GM19239 (cell line): ENCODE results near the gene IRS1.

Experiments used
- DNase-seq: peaks from one replicate; pipeline ENCODE4 v3.0.0; 2011; ENCODE audit warnings: low spot score; ENCODE audit not compliant: insufficient read length
- FAIRE-seq: peaks from 2 replicates; lab custom pipeline; 2011; peaks lifted over from hg19 to GRCh38; lab: Jason Lieb, UNC

The IRS1 gene

GRCh38 chr2:226791487-226792081 lies 8.0 kb downstream of the IRS1 start:
- DNase-seq (peak; percentile 95), FAIRE-seq (no peak)

DNA sequence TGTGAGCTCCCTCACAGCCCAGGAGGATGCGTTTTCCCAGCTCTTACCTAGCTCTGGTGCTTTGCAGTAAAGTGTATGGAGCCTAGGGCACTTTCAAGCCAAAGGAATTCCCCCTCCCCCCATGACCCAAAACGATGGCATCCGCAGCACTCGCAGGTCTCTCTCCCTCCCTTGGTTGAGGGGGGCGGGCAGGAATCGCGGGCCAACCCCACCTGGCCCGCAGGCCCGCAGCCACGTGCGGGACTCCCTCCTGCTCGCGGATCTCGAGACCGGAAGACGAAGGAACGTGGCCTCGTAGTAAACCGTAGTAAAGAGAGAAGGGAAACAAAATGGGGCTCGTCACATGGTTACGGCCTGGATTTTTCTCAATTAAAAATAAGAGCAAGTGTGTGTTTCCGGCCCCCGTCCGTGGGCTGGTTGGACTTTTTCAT lies 8.5 kb downstream of the IRS1 start:
- FAIRE-seq (peak; percentile 82), DNase-seq (no peak)

DNA sequence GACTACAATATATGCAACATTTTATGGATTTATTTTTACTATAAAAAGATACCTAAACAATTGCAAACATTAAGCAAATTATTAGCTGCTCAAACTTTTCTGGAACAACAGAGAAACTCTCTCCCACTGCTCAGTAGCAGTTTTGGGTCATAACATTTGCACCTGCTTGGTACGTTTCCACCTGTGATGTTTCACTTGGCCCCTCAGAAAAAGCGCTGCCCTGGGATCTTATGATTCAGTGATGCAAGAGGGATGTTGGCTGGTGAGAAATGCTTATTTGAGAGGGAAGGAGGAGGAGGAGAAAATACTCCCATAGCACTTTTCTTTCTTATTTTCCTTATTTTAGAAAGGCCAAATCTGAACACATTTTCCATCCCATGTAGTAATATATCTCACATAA lies 9.2 kb downstream of the IRS1 start:
- FAIRE-seq (peak; percentile 57), DNase-seq (no peak)

DNA sequence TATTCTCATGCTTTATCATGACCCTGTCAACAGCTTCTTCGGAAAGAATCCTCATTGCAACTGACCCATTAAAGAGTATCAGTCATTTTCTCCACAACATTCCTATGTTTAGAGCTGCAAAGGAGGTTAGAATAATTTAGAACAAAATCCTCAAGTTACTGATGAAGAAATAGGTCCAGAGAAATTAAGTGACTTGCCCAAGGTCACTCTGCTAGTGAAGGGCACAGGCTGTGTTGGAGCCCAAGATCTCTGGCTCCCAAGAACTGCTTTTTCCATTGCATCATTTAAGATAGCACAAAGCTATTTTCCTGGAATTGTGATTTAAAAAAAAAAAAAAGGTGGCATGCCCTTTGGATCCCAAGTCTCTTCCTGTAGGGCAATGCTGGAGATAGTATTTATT lies 9.6 kb downstream of the IRS1 start:
- DNase-seq: no peak
- peak; percentile 56 for FAIRE-seq

DNA sequence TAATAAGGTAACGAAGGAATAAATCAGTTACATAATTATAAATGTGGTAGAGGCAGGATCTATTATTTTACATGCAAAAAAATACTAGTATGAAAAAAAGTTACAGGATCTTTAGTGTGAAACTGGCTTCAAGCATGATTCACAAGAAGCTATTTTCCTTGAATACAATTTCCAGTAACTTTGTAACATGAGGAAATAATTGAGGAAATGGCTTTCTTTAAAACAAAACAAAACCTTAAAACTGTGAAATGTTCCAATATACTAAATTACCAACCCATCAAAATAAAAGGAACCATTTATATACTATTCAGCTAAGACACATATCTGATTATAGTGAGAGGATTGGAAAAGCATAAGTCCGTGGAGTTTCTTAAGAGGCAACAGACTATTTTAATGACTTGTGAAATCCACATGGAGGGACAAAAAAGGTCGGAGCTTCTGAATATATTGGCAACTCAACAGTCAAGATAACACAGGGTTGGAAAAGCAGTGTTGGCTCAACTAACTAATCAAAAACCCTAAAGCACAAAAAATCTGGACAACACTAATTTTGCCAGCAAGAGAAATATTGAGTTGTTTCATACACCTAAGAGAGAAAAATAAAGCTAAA lies 10.6 kb downstream of the IRS1 start:
- FAIRE-seq (peak; percentile 8), DNase-seq (no peak)

- DNase-seq: no peak
- FAIRE-seq: no peak
These were observed 11.6 kb downstream of the IRS1 start for GRCh38 chr2:226788064-226788463.

DNA sequence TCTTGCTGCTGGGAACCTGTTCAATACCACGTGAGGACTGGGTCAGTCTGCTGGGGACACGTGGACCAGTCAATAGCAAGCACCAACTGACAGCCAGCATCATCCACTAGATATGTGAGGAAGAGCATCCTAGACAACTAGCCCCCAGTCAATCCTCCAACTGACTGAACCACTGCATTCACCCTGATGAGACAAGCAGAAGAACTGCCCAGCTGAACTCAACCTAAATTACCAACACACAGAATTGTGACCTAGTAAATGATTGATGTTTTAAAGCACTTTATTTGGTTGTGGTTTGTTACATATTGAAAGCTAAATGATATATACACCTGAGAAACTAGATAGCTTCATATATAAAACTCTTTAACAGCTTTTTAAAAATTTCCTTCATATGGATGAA lies 15.7 kb downstream of the IRS1 start:
- no peak for DNase-seq
- no peak for FAIRE-seq

DNA sequence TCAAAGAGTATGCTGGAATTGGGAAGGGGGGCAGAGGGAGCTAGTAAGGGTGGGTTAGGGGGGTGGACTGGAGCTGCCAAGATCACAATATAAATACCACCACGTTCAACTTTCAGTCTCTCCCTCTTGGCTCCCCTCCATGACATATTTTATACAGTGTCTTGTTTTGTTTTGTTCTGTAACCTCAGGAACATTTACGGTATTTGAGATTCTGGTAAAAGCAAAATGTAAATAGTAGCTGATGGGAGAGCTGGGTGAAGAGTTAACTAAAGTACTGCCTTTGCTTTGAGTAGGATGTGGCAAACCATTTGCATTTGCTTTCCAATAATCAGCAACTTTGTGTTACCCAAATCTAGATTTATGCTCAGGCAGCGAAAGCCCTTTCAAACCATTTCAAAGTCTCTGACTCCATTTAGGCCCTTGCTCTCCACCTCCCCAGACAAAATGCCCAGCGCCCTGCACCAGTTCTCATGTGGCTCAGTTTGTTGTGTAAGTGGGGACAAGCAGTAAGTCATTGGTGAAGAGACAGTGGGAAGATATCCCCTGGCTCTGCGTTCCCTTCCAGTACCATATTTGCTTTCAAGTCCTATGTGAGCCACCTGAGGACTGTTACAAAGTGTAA lies 17.4 kb downstream of the IRS1 start:
- FAIRE-seq (no peak), DNase-seq (no peak)

- no peak for FAIRE-seq
- no peak for DNase-seq
These were observed 19.2 kb downstream of the IRS1 start for GRCh38 chr2:226780431-226780830.

GRCh38 chr2:226777611-226778010 lies 22.0 kb downstream of the IRS1 start:
- FAIRE-seq (no peak), DNase-seq (no peak)

DNA sequence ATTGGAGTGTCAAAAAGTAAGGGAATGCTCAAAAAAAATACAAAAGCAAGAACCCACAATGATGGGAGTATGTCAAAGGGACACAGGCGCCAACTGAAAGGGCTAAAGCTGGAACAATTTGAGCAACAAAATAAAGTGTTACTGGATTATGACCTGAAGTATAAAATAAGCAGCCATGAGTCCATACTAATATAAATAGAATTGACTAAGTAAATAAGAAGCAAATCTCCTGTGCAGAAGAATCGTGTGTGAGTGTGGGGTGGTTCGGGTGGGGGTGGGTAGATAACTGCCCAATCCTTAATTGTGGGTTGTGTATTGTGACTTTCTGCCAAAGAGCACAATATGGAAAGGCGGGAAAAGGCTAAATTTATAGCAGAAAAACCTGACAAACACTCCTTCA lies 23.5 kb downstream of the IRS1 start:
- DNase-seq: no peak
- peak; percentile 40 for FAIRE-seq

GRCh38 chr2:226775032-226775509 lies 24.5 kb downstream of the IRS1 start:
- DNase-seq (no peak), FAIRE-seq (no peak)

- FAIRE-seq (no peak), DNase-seq (no peak)
These were observed 26.3 kb downstream of the IRS1 start for GRCh38 chr2:226773291-226773690.

DNA sequence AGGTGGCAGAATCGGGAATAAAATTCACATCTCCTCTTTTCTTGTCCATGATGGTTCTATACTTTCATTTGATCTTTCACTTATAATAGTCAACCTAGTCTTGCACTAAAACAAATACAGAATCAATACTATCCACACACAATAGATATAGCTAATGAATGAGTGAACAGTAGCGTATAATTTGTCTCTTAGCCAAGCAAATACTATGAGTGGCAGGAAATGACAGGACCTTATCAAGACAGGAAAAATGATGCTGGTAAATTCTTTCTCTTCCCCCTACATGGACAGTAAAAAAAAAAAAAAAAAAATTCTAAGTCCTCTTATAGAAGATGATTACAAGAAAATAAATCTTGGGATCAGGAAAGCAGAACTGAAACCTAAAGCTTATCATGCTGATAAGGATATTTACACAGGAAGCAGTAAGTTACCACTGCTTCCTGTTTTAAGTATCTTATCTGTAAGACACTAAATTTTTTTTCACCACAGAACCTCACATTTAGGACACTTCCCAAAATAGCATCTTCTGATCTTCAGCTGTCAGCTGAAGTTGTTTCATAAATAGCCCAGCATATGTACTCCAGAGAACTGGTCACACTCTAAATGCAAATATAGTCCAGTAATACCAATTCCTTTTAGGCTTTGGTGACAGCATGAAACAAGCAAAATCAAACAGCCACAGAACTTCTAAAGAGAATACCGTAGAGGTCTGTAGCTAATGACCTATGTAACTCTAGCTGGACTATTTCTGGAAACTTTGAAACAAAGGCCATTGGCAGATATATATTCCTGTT lies 27.0 kb downstream of the IRS1 start:
- FAIRE-seq (peak; percentile 96), DNase-seq (peak; percentile 42)

- FAIRE-seq (no peak), DNase-seq (no peak)
These were observed 28.6 kb downstream of the IRS1 start for GRCh38 chr2:226771067-226771466.

DNA sequence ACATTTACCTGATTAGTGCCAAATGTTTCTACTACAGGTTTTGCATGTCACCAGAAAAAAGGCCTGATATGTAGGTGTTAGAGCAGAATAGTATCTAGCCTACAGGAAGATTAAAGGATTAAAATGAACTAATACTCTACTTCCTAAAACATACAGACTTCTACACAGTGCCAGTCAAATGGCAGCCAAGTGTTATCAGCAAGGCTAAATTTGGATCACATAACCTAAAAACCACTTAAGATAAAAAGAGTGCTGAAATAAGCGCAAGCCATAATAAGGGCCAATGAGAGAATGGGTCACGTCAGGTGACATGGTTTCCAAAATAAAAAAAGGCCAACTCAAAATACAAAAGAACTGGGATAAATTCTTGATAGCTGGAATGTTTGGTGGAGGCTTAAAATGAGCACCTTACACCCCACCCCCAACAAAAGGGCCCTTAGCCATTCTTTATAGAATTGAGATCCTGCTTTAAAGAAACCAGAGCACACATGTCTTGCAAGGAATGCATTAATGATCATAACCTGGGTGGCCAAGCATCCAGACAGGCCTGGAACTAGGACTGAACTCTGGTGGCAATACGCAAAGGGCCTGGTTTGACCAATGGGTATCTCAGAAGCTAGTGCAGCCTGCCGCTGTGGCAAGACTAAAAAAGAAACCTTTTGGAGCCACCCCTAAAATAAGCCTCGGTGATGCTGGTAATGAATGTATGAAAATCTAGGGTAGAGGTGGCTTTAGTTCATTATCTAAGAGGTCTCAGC lies 32.4 kb downstream of the IRS1 start:
- no peak for DNase-seq
- no peak for FAIRE-seq

DNA sequence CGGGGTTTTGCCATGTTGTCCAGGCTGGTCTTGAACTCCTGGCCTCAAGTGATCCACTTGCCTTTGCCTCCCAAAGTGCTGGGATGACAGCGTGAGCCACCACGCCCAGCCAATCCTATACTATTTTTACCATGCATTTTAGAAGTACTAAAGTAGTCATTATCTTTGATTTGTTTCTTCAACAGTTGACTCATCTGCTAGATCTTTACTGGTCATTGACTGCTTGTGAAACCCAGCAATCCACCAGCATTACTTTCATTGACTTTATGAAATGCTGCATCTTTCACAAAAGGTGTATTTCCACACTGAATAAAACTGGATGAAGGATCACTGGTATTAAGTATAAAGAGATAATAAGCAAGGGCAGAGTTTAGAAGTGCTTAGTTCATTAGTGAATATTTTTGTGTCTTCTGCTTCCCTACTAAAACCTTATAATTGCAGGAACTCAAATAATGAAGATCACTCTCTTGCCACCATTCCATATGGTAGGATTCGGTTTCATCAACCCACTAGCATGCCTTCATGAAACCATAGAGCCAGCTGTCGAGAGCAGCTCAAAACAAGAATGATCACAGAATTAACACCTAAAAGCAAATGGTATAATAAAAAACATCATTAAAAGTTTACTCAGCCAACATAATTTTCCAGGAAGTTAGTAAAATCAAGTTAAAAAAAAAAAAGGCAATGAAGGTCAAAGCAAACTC lies 33.1 kb downstream of the IRS1 start:
- FAIRE-seq (no peak), DNase-seq (no peak)

DNA sequence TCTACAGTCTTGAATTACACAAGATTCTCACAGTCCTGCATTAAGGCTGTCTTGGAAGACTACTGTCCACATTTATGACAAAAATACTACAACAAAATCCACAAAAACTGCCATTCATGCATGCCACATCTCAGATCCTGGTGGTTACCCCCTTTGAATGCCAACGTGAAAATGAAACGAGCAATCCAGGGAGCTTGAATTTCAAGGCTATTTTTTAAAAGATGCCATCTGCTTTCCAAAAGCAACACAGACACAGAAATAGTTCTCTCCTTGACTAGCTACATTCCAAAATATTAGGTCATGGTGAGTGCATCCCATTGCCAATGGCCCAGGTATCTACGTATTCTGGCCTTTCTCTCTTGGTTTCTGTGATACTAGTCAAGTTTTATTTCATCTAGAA lies 36.3 kb downstream of the IRS1 start:
- FAIRE-seq (no peak), DNase-seq (no peak)

DNA sequence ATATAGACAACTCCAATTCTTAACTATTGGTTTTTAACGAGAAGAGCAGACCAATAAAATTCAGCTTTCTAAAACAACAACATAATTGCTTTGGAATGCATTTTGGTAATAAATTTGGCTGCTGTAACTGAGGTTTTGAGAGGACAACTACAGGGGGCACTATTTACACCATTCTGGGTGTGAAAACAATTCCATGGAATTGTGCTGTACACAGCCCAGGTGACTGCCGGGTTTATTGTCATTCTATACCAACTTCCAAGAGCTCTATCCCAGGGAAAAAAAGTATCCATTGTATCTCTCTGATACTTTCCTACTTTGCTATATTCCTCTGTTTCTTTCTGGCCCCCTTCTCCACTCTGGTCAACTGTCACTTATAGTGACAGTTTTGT lies 38.4 kb downstream of the IRS1 start:
- FAIRE-seq (no peak), DNase-seq (no peak)
